Natural killer cell (primary cell): ENCODE results near the gene ADGRF3. TPM values are rescaled to one million over a fixed set of nuclear protein-coding genes. Genes with fewer than 3 reads are reported as not detected.

Source experiments
- ATAC-seq, 3 donors: fragments of 150-1000 bp in 2 of 3; fragments of 200-7000 bp in 1 of 3; cut with Tn5 transposase; 1 replicate in 1 of 3; 2 replicates in 2 of 3; pipeline ENCODE4 v1.10.0; 2021; ENCODE audit warnings: mild to moderate bottlenecking in 2 of 3, moderate library complexity in 2 of 3
- DNase-seq, 2 donors: peaks; one replicate each; pipeline versions ENCODE4 v3.0.0 to v3.0.0-alpha.2; 2013 to 2021; ENCODE audit warnings: mixed read lengths in 1 of 2
- H3K27ac ChIP-seq: one replicate; pipeline ENCODE4 v1.5.1; 2013; ENCODE audit warnings: mild to moderate bottlenecking, low read length
- H3K27me3 ChIP-seq: one replicate; pipeline ENCODE4 v1.6.1; 2013; ENCODE audit warnings: low read length; ENCODE audit not compliant: control insufficient read depth, insufficient read depth
- H3K36me3 ChIP-seq: one replicate; pipeline ENCODE4 v1.6.1; 2013; ENCODE audit warnings: low read length; ENCODE audit not compliant: control insufficient read depth, insufficient read depth
- H3K4me1 ChIP-seq: one replicate; pipeline ENCODE4 v1.6.1; 2013; ENCODE audit warnings: low read length; ENCODE audit not compliant: control insufficient read depth, insufficient read depth
- H3K4me3 ChIP-seq: one replicate; pipeline ENCODE4 v1.5.1; 2013; ENCODE audit warnings: low read length
- H3K9me3 ChIP-seq: one replicate; pipeline ENCODE4 v1.6.1; 2013; ENCODE audit warnings: low read length; ENCODE audit not compliant: control insufficient read depth, insufficient read depth
- H3K27ac Mint-ChIP-seq, 2 donors: one replicate each; pipeline ENCODE4 v1.8.0; 2022; ENCODE audit warnings: mild to moderate bottlenecking in 2 of 2, mixed read lengths in 2 of 2, moderate library complexity in 1 of 2
- H3K27me3 Mint-ChIP-seq, 2 donors: one replicate each; pipeline ENCODE4 v1.8.0; 2022; ENCODE audit warnings: low read depth in 2 of 2, mixed read lengths in 2 of 2
- H3K36me3 Mint-ChIP-seq: one replicate; pipeline ENCODE4 v1.8.0; 2022; ENCODE audit warnings: mixed read lengths
- H3K4me1 Mint-ChIP-seq, 2 donors: one replicate each; pipeline ENCODE4 v1.8.0; 2022; ENCODE audit warnings: mixed read lengths in 2 of 2
- H3K4me3 Mint-ChIP-seq: one replicate; pipeline ENCODE4 v1.8.0; 2022; ENCODE audit warnings: mild to moderate bottlenecking, moderate library complexity, mixed read lengths
- H3K9me3 Mint-ChIP-seq, 2 donors: one replicate each; pipeline ENCODE4 v1.8.0; 2022; ENCODE audit warnings: mixed read lengths in 2 of 2
- CTCF ChIP-seq: fragments of 200-600 bp; IDR thresholded peaks from one replicate; pipeline ENCODE4 v1.8.0; 2022; ENCODE audit warnings: antibody characterized with exemption
- WGBS: methylation state at CpG from one replicate; pipeline ENCODE4 v1.1.7; 2013; ENCODE audit warnings: missing lambda C conversion rate; ENCODE audit not compliant: insufficient coverage; 5-methylcytosine and 5-hydroxymethylcytosine counted together
- intact Hi-C: fragments of 100-400 bp; cut with micrococcal nuclease; formaldehyde crosslinking; loops from one replicate; pipeline ENCODE4 v1.14.2; 2022
- total RNA-seq, 4 donors: library from RNA; stranded (reverse); fragments of 120-200 nt in 1 of 4; gene quantifications; one replicate each; pipeline versions ENCODE4 v1.2.3 to v1.2.4, GENCODE V29; 2013 to 2022

Gene ADGRF3
- total RNA-seq, 3 donors from 2014 or later (not counting 1 experiment from before 2014, with no cell fraction given), result 0.97 to 2.1 (median 2.1) TPM

- H3K36me3 Mint-ChIP-seq, result no peaks in the 10 kb centered on the region
- H3K36me3 ChIP-seq, result no peaks in the 10 kb centered on the region
- H3K9me3 Mint-ChIP-seq, result no peaks in the 10 kb centered on the region
- TF ChIP-seq CTCF, result no peak
- peak overlapping the region; percentile 65 for H3K4me3 ChIP-seq
- H3K4me1 ChIP-seq, result peaks cover 20% of the 10 kb centered on the region
- peak overlapping the region; percentile 59 for H3K27ac ChIP-seq
- no peaks in the 10 kb centered on the region for H3K4me1 Mint-ChIP-seq
- H3K27ac Mint-ChIP-seq, result no peak overlapping the region
- no peak overlapping the region for H3K4me3 Mint-ChIP-seq
- ATAC-seq, result peak; percentile 62 to 79 (median 75)
- intact Hi-C loops, result loop anchor here (2.0 kb wide), 1 partner anchor 55 kb away; the partner anchor contains the start of genes HADHA and HADHB
- peak in 1 of 2 donors; percentile 61 for DNase-seq
- no peaks in the 10 kb centered on the region for H3K27me3 ChIP-seq
- no peaks in the 10 kb centered on the region for H3K27me3 Mint-ChIP-seq
- 2% methylated on average over 8 of the region's 9 CpGs for WGBS
- H3K9me3 ChIP-seq, result no peaks in the 10 kb centered on the region
Measured at GRCh38 chr2:26299471-26300101, 47.0 kb downstream of the ADGRF3 start.

- peak overlapping the region; percentile 59 for H3K27ac ChIP-seq
Measured at GRCh38 chr2:26298638-26299393, 47.8 kb downstream of the ADGRF3 start.

GRCh38 chr2:26298286-26298637 is 48.3 kb downstream of the ADGRF3 start:
- Mint-ChIP-seq H3K27ac (no peak overlapping the region), H3K27me3 (no peaks in the 10 kb centered on the region), H3K36me3 (no peaks in the 10 kb centered on the region), H3K9me3 (no peaks in the 10 kb centered on the region), H3K4me1 (no peaks in the 10 kb centered on the region), H3K4me3 (no peak overlapping the region)
- intact Hi-C loops, result loop anchor here (2.0 kb wide), 1 partner anchor 53 kb away; the partner anchor contains the start of genes HADHA and HADHB
- no peaks in the 10 kb centered on the region for H3K27me3 ChIP-seq
- no peaks in the 10 kb centered on the region for H3K36me3 ChIP-seq
- DNase-seq, result no peak
- H3K4me3 ChIP-seq, result peak overlapping the region; percentile 65
- H3K4me1 ChIP-seq, result peaks cover 20% of the 10 kb centered on the region
- H3K9me3 ChIP-seq, result no peaks in the 10 kb centered on the region
- WGBS, result 38% methylated on average over 17 of the region's 17 CpGs
- peak overlapping the region; percentile 59 for H3K27ac ChIP-seq
- ATAC-seq, result no peak
- TF ChIP-seq CTCF, result no peak

More at GRCh38 chr2:26298638-26299393, 47.8 kb downstream of the ADGRF3 start:
- ATAC-seq (peak; percentile 53 to 60 (median 55)), DNase-seq (peak; percentile 27 to 67)
- Histone ChIP-seq H3K9me3 (no peaks in the 10 kb centered on the region), H3K36me3 (no peaks in the 10 kb centered on the region), H3K27me3 (no peaks in the 10 kb centered on the region), H3K4me1 (peaks cover 20% of the 10 kb centered on the region), H3K4me3 (peak overlapping the region; percentile 65)
- intact Hi-C loops, result loop anchor here (2.0 kb wide), 1 partner anchor 54 kb away; the partner anchor contains the start of genes HADHA and HADHB
- Mint-ChIP-seq H3K27me3 (no peaks in the 10 kb centered on the region), H3K4me3 (no peak overlapping the region), H3K9me3 (no peaks in the 10 kb centered on the region), H3K27ac (no peak overlapping the region), H3K36me3 (no peaks in the 10 kb centered on the region), H3K4me1 (no peaks in the 10 kb centered on the region)
- WGBS, result 6% methylated on average over 30 of the region's 30 CpGs
- TF ChIP-seq CTCF, result no peak
